Endothelial cell of umbilical vein (primary cell): ENCODE results near the gene OR6B2. TPM values are rescaled to one million over a fixed set of nuclear protein-coding genes. Genes with fewer than 3 reads are reported as not detected.

Source experiments
- BruUV-seq: library from RNA; stranded (reverse); fragments of 400-500 nt; replicated peaks from 2 replicates; lab custom pipeline; 2021; lab: Mats Ljungman, UMichigan
- CTCF ChIA-PET: fragments of 300-600, 350-600 bp; sonication (Branson Sonifier 250); formaldehyde crosslinking; loops from one replicate; lab custom pipeline; 2021; ENCODE audit warnings: antibody characterized with exemption, inconsistent platforms; lab: Charles Lee
- POLR2A ChIA-PET: fragments of 300-600, 350-600 bp; sonication (Branson Sonifier 250); formaldehyde crosslinking; loops from one replicate; lab custom pipeline; 2021; ENCODE audit warnings: antibody characterized with exemption, inconsistent platforms; lab: Charles Lee
- DNase-seq: peaks from one replicate; pipeline ENCODE4 v3.0.0-alpha.2; 2011; ENCODE audit warnings: low read depth, low spot score
- FAIRE-seq: peaks from 2 replicates; lab custom pipeline; 2011; peaks lifted over from hg19 to GRCh38; lab: Jason Lieb, UNC
- H2AFZ ChIP-seq: 2 replicates; pipeline ENCODE4 v1.6.0; 2012; ENCODE audit warnings: low read depth, low read length, control low read depth, inconsistent platforms
- H3K27ac ChIP-seq: 2 replicates; pipeline ENCODE4 v1.5.1; 2011; ENCODE audit warnings: low read depth, mild to moderate bottlenecking, control low read depth, low read length, moderate library complexity; ENCODE audit not compliant: insufficient read depth
- H3K27me3 ChIP-seq, 2 experiments: 2 replicates each; pipeline versions ENCODE4 v1.6.0 to v1.6.1; 2011; ENCODE audit warnings: low read length in 2 of 2, mixed read lengths in 1 of 2; ENCODE audit not compliant: control insufficient read depth in 2 of 2, insufficient read depth in 2 of 2
- H3K36me3 ChIP-seq, 2 experiments: 2 replicates in 1 of 2; 3 replicates in 1 of 2; pipeline ENCODE4 v1.5.1; 2011; ENCODE audit warnings: low read length in 2 of 2, mild to moderate bottlenecking in 1 of 2, moderate library complexity in 1 of 2; ENCODE audit not compliant: control insufficient read depth in 2 of 2, insufficient read depth in 2 of 2; ENCODE audit errors: extremely low read depth in 1 of 2
- H3K4me1 ChIP-seq: 3 replicates; pipeline ENCODE4 v1.5.1; 2011; ENCODE audit warnings: mild to moderate bottlenecking, low read length; ENCODE audit not compliant: control insufficient read depth, insufficient read depth; ENCODE audit errors: extremely low read depth
- H3K4me2 ChIP-seq: 2 replicates; pipeline ENCODE4 v1.6.1; 2011; ENCODE audit warnings: low read length, control low read depth, mixed read lengths; ENCODE audit not compliant: insufficient read depth
- H3K4me3 ChIP-seq, 3 experiments: fragments of 200-600 bp in 1 of 3; sonication (generic), shearing (Covaris generic) in 1 of 3; replicated peaks in 1 of 3; 2 replicates each; pipeline ENCODE4 v1.5.1; 2011 to 2016; ENCODE audit warnings: control low read depth in 3 of 3, low read length in 3 of 3, mild to moderate bottlenecking in 2 of 3, inconsistent platforms in 1 of 3, low read depth in 1 of 3, moderate library complexity in 1 of 3; ENCODE audit not compliant: insufficient read depth in 1 of 3
- H3K79me2 ChIP-seq: 2 replicates; pipeline ENCODE4 v1.6.0; 2012; ENCODE audit warnings: low read length, inconsistent platforms; ENCODE audit not compliant: control insufficient read depth, insufficient read depth
- H3K9ac ChIP-seq: replicated peaks from 2 replicates; pipeline ENCODE3; 2011; ENCODE audit warnings: low read length, control low read depth; ENCODE audit not compliant: insufficient read depth; ENCODE audit errors: extremely low read depth
- H3K9me1 ChIP-seq: replicated peaks from 3 replicates; pipeline ENCODE4 v1.6.0; 2011; ENCODE audit warnings: mild to moderate bottlenecking, low read length; ENCODE audit not compliant: control insufficient read depth, insufficient read depth; ENCODE audit errors: extremely low read depth
- H3K9me3 ChIP-seq: replicated peaks from 2 replicates; pipeline ENCODE4 v1.5.1; 2012; ENCODE audit warnings: low read length, inconsistent platforms; ENCODE audit not compliant: control insufficient read depth, insufficient read depth
- H4K20me1 ChIP-seq: replicated peaks from 2 replicates; pipeline ENCODE3; 2011; ENCODE audit warnings: mild to moderate bottlenecking, low read length; ENCODE audit not compliant: control insufficient read depth, insufficient read depth; ENCODE audit errors: extremely low read depth
- EZH2 ChIP-seq: IDR thresholded peaks from 2 replicates; pipeline ENCODE4 v1.6.1; 2012; ENCODE audit warnings: borderline replicate concordance, low read depth, mild to moderate bottlenecking, moderate library complexity, low read length, inconsistent platforms; ENCODE audit not compliant: severe bottlenecking
- FOS ChIP-seq: IDR thresholded peaks from 2 replicates; pipeline ENCODE4 v1.6.1; 2011; ENCODE audit warnings: mild to moderate bottlenecking, low read length, moderate library complexity, borderline replicate concordance; ENCODE audit not compliant: insufficient read depth
- GATA2 ChIP-seq: IDR thresholded peaks from 2 replicates; pipeline ENCODE4 v1.7.0; 2011; ENCODE audit warnings: low read depth, mild to moderate bottlenecking, moderate library complexity, mixed read lengths, low read length; ENCODE audit not compliant: insufficient read length, insufficient read depth
- JUN ChIP-seq: IDR thresholded peaks from 2 replicates; pipeline ENCODE4 v1.6.1; 2011; ENCODE audit warnings: borderline replicate concordance, low read depth; ENCODE audit not compliant: insufficient read length, insufficient read depth
- MYC ChIP-seq: IDR thresholded peaks from one replicate; pipeline ENCODE4 v1.6.1; 2011; ENCODE audit warnings: mild to moderate bottlenecking, low read depth, low read length
- POLR2A ChIP-seq: IDR thresholded peaks from 2 replicates; pipeline ENCODE4 v1.6.1; 2012; ENCODE audit warnings: low read depth, mild to moderate bottlenecking, control low read depth, low read length
- POLR2AphosphoS5 ChIP-seq: IDR thresholded peaks from 2 replicates; pipeline ENCODE4 v1.6.1; 2012; ENCODE audit warnings: low read depth, mild to moderate bottlenecking, control low read depth, low read length, moderate library complexity; ENCODE audit not compliant: insufficient read depth
- dilution Hi-C: fragments of 300-500 bp; cut with MboI; formaldehyde crosslinking; loops from one replicate; pipeline ENCODE4 v1.15.0; 2019; ENCODE audit warnings: low sequenced_read_pairs; ENCODE audit not compliant: extremely low pct_ligation_motif_present
- intact Hi-C: fragments of 100-400 bp; cut with micrococcal nuclease; formaldehyde crosslinking; loops from one replicate; pipeline ENCODE4 v1.10.0; 2022
- polyA plus RNA-seq, 4 experiments: library from polyadenylated mRNA; depleted of rRNA in 3 of 4; stranded (reverse) in 3 of 4; unstranded in 1 of 4; fragments of >200 nt; gene quantifications; 2 replicates each; pipeline versions ENCODE4 v1.2.1 to v1.2.3, GENCODE V29; 2011 to 2012; ENCODE audit warnings: missing spikeins in 1 of 4
- total RNA-seq: library from RNA; stranded (reverse); gene quantifications from 2 replicates; pipeline ENCODE4 v1.2.3, GENCODE V29; 2021
- TF ChIP-seq, protein P1 (sequence below), 2 donors: IDR thresholded peaks; 1 replicate in 1 of 2; 2 replicates in 1 of 2; pipeline ENCODE4 v1.5.1; 2011; ENCODE audit warnings: low read length in 2 of 2, mild to moderate bottlenecking in 2 of 2, moderate library complexity in 2 of 2, control low read depth in 1 of 2, inconsistent platforms in 1 of 2, low read depth in 1 of 2; ENCODE audit not compliant: insufficient read depth in 1 of 2; ENCODE audit errors: extremely low read depth in 1 of 2
- TF ChIP-seq, protein P2 (sequence below): IDR thresholded peaks from 2 replicates; pipeline ENCODE4 v1.6.1; 2011; ENCODE audit not compliant: insufficient read depth, insufficient read length

OR6B2 gene
- total and polyA plus RNA-seq, 2 donors (not counting 3 experiments of a cell fraction or from before 2014, with no cell fraction given): not detected

DNA sequence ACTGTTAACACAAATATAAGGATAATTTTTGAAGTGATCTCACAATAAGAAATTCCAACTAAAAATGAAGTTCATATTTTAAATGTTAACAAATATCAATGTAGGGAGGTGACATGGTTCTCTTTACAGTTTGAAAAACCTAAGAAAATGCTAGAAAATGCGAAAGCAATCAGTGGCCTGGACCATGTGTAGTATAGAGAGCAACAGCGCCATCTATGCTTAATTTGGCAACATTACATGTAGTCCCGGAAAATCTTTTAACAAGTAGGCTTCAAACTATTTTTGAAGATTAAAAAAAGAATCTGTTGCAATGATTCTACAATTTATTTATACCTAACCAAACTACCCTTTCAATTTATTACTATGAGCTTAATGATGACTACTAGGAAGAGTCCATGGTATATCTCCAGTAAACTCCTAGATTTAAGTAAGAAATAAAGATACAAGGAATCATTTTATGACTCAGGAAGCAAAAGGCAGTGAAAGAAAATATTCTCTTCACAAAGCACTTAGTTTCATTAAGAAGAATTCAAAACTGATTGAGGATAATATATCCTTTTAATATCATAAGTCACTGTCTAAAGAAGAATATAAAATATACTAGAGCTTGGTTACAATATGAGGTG lies 38.4 kb downstream of the OR6B2 start:
- Histone ChIP-seq H3K9ac (no peak overlapping the region), H3K4me1 (no peaks in the 10 kb centered on the region), H4K20me1 (no peaks in the 10 kb centered on the region), H3K9me1 (no peaks in the 10 kb centered on the region), H3K4me2 (no peak overlapping the region), H3K4me3 (no peak overlapping the region), H3K9me3 (no peaks in the 10 kb centered on the region), H3K27ac (no peak overlapping the region), H2AFZ (no peak overlapping the region), H3K27me3 (no peaks in the 10 kb centered on the region), H3K36me3 (peaks cover 4 to 14% of the 10 kb centered on the region in 2 experiments), H3K79me2 (no peaks in the 10 kb centered on the region)
- dilution Hi-C loops (no loop called here), intact Hi-C loops (loop anchor here (1.0 to 5.0 kb wide), 5 partner anchors 161 to 957 kb away; partner anchors contain the start of gene HDAC4)
- TF ChIP-seq, protein P1, sequence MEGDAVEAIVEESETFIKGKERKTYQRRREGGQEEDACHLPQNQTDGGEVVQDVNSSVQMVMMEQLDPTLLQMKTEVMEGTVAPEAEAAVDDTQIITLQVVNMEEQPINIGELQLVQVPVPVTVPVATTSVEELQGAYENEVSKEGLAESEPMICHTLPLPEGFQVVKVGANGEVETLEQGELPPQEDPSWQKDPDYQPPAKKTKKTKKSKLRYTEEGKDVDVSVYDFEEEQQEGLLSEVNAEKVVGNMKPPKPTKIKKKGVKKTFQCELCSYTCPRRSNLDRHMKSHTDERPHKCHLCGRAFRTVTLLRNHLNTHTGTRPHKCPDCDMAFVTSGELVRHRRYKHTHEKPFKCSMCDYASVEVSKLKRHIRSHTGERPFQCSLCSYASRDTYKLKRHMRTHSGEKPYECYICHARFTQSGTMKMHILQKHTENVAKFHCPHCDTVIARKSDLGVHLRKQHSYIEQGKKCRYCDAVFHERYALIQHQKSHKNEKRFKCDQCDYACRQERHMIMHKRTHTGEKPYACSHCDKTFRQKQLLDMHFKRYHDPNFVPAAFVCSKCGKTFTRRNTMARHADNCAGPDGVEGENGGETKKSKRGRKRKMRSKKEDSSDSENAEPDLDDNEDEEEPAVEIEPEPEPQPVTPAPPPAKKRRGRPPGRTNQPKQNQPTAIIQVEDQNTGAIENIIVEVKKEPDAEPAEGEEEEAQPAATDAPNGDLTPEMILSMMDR (IDR thresholded peaks at IDR 0.05; ENCODE audit: extremely low read depth in 1 of 2, insufficient read depth in 1 of 2, low read depth in 1 of 2, low read length in 2 of 2): peak; percentile 60 to 61
- TF ChIP-seq EZH2: no peak
- CTCF ChIA-PET: interaction anchor here (0.9 to 1.4 kb wide), 8 partner anchors 10 to 725 kb away, joined by 3 to 5 read pairs (median 4); partner anchors contain the start of gene NDUFA10
- DNase-seq: peak; percentile 64
- POLR2A ChIA-PET: no interaction called here
- peak; percentile 64 for FAIRE-seq
- BruUV-seq: no TSS peak

DNA sequence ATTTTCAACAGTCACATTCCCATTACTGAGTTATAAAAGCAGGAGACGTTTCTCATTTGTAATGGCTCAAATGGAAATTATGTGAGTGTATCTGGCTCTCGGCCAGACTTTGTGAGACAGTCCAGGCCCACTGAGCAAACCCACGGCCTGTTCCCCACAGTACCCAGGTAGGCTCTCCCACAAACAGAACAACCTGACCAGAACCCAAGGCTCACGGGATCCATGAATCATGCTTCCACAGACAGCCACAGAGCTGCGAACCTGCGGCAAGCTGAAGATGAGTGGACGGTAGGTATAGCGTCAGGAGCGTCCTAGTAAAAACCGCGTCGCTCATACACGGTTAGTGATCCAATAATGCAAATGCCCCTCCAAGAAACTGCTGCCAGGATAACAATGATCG lies 39.3 kb downstream of the OR6B2 start:
- Histone ChIP-seq H3K36me3 (peaks cover 8 to 15% of the 10 kb centered on the region in 2 experiments), H3K9me3 (no peaks in the 10 kb centered on the region), H4K20me1 (no peaks in the 10 kb centered on the region), H3K27ac (no peak overlapping the region), H3K4me2 (no peak overlapping the region), H3K27me3 (no peaks in the 10 kb centered on the region), H2AFZ (no peak overlapping the region), H3K9ac (no peak overlapping the region), H3K4me1 (no peaks in the 10 kb centered on the region), H3K79me2 (no peaks in the 10 kb centered on the region), H3K4me3 (no peak overlapping the region), H3K9me1 (no peaks in the 10 kb centered on the region)
- intact Hi-C loops (loop anchor here (1.0 to 5.0 kb wide), 5 partner anchors 160 to 956 kb away; partner anchors contain the start of gene HDAC4), dilution Hi-C loops (no loop called here)
- ChIA-PET CTCF (no interaction called here), POLR2A (no interaction called here)
- no TSS peak for BruUV-seq
- TF ChIP-seq MYC: no peak
- TF ChIP-seq, protein P2, sequence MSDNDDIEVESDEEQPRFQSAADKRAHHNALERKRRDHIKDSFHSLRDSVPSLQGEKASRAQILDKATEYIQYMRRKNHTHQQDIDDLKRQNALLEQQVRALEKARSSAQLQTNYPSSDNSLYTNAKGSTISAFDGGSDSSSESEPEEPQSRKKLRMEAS: no peak
- no peak for TF ChIP-seq EZH2
- no peak for TF ChIP-seq POLR2A
- TF ChIP-seq, protein P1 (IDR thresholded peaks at IDR 0.05; ENCODE audit: extremely low read depth in 1 of 2, insufficient read depth in 1 of 2, low read depth in 1 of 2, low read length in 2 of 2): no peak
- no peak for TF ChIP-seq FOS
- no peak for TF ChIP-seq POLR2AphosphoS5
- TF ChIP-seq JUN: no peak
- TF ChIP-seq GATA2: no peak
- DNase-seq (no peak), FAIRE-seq (no peak)
